NCI-H748 (cell line): Measurements from ENCODE around the gene MCIDAS.

Experiments
- DNase-seq: peaks from one replicate; lab custom pipeline; 2025; ENCODE audit not compliant: unreplicated experiment; lab: John Stamatoyannopoulos, UW

The MCIDAS gene

GRCh38 chr5:55226934-55227663 is at the start of gene MCIDAS:
TSS of gene MCIDAS (minus strand) at chr5:55227315. CDS start at chr5:55227138, 177 bp downstream.
- peak; percentile 81 for DNase-seq

DNA sequence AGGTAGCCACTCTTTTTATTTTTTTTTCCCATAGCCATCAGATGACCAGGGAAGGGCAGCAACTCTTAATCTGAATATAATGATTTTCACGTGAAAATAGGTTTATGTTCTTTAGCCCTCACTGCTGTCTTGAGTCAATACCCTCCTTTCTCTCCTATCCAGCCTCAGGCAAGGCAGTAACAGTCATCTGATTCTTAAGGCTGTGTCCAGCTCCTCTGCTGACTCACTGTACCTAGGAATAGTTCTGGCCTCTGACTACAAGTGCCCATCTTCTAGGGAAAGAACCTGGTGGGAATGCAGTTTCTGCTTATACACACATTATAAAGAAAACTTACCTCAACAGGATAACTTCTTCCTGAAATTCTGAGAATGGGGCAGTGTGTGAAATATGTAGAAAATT is 49.7 kb upstream of the MCIDAS start:
- DNase-seq: no peak

DNA sequence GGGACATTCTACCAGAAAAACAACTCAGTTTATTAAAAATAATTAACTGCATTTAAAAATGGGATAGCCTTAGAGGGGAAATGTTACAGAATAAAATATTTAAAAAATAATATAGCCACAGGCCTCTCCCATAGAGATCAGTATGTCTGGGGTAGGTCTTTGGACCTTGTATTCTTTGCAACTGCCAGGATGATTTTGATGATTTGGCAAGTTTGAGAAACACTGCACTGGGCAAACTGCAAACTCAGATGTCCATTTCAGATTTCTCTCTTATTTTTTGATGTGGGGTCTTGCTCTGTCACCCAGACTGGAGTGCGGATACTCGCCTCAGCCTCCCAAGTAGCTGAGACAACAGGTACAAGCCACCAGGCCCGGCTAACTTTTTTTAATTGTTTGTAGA is 31.2 kb upstream of the MCIDAS start:
- DNase-seq: no peak

DNA sequence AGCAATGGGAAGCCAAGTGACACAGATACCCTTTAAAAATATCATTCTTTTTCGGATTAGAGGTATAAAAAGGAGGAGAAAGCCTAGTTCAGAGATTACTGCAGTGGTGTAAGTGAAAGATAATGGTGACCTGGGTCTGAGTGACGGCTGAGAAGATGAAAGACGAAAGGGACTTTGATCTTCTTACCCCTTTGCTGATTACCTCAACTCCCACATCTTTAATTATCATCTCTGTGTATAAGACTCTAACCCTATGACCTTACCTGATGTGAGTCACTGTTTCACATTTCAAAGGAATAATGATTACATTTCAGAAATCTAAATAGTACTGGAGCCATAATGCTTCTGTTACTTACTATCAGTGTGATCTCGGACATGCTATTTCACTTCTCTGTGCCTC is 27.7 kb upstream of the MCIDAS start:
- DNase-seq: no peak

GRCh38 chr5:55250064-55250463 is 22.9 kb upstream of the MCIDAS start:
- no peak for DNase-seq

- peak; percentile 18 for DNase-seq
Observed at GRCh38 chr5:55241746-55242145, 14.6 kb upstream of the MCIDAS start.

DNA sequence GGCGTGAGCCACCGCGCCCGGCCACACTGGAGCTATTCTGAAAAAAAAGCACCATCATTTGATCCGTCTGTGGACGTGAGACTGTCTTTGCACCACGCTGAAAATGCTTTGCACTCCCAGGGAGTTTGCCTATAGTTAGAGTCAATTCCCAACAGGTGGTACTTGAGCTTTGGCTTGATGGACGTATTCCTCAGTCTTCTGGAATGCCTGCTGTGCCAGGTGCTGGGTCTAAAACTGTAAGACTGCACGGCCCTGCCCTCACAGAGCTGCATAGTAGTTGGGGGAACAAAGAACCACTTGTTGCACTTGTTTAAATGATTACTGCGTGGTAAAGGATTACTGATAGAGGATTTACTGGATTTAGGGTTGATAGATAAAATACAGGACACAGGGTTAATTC is 9.7 kb upstream of the MCIDAS start:
- no peak for DNase-seq

DNA sequence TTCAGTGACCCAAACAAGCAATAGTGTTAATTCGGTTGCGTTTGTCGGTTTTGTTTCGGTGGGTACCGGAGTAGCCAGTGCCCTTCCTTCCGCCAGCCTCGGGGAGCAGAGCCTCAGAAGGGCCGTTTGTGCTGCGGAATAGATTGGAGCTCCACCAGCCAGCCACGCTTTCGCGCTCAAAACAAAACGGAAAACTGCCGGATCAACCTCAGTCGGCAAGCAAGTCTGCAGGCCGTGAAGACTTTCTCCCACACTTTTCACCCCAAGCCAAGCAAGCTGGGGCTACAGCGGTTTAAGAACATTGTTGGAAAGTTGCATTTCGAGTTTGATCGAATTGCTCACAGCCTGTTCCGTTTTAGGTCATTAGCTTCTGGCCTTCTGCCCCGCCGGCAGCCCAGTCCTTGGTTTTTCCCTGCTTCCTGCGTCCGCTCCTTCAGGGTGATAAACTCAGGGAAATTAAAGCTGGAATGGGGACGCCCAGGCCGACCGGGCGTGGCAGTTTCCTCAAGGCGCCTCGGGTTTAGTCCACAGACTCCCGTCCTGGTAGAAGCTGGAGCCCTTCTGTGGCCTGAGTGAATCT is 7.1 kb upstream of the MCIDAS start:
- peak; percentile 71 for DNase-seq

- peak; percentile 96 for DNase-seq
Observed at GRCh38 chr5:55232985-55233928, 6.1 kb upstream of the MCIDAS start, which contains the start of gene CCNO. TSS of gene CCNO (minus strand) at chr5:55233608. CDS start at chr5:55233523, 85 bp downstream.

DNA sequence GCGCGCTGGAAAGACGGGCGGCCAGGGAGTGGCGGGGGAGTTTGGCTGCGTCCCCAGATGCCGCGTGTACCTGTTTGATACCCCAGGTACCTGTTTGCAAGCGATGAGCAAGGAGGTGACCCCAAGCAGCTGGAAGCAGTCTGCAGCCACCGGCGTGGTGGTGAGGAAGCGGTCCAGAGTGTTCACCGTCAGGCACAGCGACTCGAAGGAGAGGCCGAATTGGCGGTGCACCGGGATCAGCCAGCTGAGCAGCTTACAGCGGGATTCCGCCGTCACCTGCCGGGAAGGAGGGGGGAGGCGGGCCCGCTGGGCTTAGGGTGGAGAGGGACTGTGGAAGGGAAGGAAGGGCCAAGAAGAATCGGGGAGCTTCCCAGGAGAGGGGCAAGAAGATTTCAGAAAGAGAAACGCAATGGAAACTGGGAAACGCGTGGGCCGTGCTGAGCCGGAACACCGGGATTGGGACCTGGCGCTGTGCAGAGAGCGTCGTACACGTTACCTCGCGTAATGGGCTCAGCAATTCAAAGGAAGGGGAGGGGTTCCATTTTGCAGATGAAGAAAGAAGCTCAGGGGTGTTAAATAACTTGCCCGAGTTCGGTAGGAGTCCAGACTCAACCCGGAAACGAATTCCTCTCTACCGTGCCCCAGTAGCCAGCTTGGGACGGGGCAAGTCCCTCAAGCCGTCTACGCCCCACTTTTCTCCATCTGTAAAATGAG is 5.3 kb upstream of the MCIDAS start:
- DNase-seq: peak; percentile 77

- DNase-seq: no peak
Observed at GRCh38 chr5:55231919-55232270, 4.8 kb upstream of the MCIDAS start.

DNA sequence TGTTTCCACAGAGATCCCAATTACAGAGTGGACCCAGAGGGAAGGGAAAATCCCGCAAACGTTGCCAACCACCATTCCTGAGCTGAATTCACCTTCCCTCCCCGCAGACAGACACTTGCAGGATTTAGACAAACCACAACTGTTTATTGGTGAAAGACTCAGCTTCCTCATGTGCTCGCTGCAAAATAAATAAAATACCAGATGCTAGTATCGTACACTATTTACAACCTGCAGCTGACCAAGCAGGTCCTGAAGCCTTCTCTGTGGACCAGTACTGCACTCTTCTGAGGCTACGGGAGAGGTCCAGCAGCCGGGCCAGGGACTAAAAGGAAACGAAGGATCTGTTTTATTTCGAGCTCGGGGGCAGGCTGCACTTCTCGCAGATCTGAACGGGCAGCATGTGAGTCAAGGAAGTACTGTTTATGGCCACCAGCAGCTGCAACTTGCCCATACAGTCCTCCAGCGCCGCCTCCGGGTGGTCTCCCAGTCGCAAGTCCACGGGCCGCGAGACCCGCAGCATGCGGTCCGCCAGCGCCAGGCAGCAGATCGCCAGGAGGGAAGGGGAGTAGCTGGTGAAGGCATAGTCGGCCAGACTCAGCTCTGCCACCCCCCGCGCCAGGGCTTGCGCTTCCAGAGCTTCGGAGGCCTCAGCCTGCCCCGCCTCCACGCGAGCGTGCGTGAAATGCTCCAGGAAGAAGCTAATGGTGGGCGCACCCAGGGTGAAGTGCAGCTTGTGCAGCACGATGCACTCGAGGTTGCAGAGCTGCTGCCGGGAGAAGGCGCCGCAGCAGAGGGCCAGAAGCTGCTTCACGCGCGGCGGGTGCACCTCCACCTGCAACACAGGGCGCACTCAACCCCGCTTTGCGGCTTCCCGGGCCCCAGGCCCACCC is 4.2 kb upstream of the MCIDAS start:
- peak; percentile 76 for DNase-seq

GRCh38 chr5:55230086-55230629 is 3.0 kb upstream of the MCIDAS start:
- DNase-seq: no peak

DNA sequence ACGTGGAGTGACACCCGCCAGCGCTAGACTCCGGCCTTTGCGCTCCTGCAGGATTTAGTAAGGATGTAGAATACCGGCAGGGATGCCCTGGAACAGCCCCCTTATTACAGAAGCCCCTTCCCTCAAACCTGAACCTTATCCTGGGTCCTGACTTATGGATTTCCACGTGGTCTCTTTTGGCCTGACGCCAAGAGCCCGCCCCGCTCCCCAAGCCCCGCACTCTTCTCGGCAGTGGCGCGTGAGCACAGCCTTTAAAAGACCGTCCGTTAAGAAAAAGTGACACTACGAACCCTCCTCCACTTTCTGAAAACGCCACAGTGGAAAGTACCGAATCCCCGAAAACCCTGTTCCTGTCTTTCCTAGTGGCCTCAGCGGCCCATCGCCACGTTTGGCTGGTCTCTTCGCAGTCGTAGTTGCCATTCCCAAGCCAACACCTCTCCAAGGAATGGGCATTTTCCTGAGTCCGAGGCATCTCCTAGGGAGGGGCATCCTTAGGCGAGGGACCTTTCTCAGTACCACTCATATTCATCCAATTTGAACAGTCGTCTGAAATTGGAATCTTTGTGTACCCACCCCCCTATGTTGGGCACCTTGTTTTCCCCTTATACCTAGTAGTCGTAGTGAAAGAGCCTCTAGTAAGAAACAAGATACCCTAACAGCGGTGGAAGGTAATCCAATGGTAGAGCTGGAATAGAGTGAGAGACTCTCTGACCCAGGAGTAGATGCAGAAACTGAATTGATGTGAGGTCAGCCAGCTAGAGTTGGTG is 732 bp upstream of the MCIDAS start:
- peak; percentile 24 for DNase-seq

DNA sequence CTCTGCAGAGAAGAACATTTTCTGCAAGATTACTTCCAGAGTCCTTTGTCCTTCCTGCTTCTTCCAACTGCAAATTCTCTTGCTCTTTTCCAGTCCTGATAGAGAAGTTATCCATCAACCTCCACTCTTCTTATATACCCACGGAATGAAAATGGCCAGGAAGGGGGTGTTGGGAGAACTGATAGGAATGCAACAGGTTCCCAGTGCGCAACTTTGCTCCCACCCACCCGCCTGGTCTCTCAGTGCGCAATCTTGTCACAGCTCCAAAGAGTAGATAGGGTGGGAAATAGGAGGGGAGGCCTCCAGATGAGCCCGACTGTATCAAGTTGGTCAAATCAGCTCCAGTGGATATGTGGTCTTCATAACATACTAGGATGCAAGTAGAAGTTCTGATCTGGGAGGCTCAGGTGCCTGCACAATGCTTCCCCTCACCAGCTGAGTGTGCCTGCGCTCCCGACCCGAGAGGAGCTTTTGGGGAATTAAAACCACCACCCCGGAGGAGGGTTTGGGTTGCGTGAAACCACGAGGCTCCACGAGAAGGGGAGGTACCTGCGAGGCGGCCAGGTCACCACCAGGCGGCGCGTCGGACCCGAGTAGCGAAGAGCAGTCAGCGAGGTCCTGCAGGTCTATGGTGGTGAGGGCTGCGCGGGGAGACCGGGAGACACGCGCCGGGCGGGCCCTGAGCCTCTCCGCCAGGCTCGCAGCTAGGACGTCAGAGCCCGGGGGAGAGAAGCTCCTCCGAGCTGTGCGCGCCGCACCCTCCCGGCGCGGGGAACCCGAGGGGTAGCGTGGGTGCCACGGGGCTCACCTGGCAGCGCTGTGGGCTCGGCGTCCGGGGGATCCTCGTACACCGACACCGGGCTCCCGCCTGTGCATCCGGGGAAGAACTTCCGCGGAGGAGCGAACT is 835 bp downstream of the MCIDAS start:
- peak; percentile 93 for DNase-seq

DNA sequence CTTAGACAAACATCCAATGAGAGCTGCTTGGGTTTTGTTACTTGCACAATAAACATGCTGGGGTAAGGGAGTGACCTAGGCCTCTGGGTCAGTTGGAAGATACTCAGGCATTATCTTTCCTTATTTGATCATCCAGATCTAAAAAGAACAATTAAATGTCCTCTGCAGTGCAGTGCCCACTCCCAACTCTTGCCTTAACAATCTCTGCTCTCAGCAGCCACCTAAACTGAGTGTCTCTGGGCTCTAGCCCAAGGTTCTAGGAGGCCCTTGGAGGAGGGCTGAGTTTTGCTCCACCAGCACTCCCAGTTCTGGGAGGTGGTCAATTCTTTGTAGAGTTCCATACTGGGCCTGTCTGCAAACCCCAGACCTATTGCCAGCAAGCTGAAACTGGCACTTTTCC is 1.8 kb downstream of the MCIDAS start:
- no peak for DNase-seq

GRCh38 chr5:55223812-55224240 is 3.3 kb downstream of the MCIDAS start:
- DNase-seq: no peak
